GM20000 (cell line): ENCODE data around the gene GPR21.

Experiments used
- DNase-seq: peaks from one replicate; pipeline ENCODE4 v3.0.0; 2012; ENCODE audit warnings: low spot score
- TF ChIP-seq, protein P1 (sequence below): IDR thresholded peaks from 2 replicates; pipeline ENCODE4 v1.5.1; 2012; ENCODE audit warnings: mild to moderate bottlenecking, control low read depth; ENCODE audit errors: extremely low read depth, missing control alignments

Gene GPR21

DNA sequence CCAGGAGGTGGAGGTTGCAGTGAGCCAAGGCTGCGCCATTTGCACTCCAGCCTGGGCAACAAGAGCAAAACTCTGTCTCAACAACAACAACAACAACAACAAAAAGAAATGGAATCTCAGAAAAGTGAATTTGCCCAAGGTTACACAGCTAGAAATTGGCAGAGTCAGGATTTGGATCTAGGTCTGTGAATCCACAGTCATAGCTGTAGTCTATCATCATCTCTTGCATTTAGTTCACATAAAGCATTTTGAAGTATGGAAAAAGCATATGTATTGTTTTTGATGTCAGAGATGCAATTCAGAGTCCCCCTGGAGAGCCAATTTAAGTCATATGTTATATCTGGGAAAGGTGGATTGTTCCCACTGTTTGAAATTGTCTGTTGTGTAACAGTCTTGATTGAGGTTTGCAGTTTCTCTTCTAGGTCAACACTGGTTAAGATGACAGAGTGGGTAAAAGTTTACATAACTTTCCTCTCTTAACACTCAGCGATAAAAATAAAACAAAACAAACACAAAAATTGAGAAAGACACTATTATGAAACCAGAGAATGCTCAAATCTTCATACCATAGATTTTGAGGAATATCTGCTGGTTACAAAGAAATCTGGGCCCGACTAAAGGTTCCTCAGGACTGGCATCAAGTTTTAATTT is 21.5 kb upstream of the GPR21 start:
- DNase-seq = no peak
- TF ChIP-seq, protein P1, sequence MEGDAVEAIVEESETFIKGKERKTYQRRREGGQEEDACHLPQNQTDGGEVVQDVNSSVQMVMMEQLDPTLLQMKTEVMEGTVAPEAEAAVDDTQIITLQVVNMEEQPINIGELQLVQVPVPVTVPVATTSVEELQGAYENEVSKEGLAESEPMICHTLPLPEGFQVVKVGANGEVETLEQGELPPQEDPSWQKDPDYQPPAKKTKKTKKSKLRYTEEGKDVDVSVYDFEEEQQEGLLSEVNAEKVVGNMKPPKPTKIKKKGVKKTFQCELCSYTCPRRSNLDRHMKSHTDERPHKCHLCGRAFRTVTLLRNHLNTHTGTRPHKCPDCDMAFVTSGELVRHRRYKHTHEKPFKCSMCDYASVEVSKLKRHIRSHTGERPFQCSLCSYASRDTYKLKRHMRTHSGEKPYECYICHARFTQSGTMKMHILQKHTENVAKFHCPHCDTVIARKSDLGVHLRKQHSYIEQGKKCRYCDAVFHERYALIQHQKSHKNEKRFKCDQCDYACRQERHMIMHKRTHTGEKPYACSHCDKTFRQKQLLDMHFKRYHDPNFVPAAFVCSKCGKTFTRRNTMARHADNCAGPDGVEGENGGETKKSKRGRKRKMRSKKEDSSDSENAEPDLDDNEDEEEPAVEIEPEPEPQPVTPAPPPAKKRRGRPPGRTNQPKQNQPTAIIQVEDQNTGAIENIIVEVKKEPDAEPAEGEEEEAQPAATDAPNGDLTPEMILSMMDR = no peak

DNA sequence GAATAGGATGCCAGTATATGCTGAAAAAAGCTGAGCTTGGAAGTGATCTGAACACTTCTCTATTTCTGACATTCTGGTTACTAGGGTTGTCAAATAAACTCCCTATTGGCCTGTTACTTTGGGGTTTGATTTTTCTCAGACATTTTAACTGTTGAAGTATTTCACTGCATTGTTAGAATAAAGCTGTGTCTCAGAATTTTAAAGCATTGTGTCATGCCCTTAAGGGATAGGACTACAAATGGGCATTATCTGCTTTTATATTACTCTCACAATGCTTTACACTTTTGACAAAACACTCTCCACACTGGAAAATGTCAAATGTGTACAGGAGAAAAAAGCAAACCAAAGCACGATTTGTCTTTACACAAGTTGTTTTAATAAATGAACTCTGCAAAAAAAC is 16.8 kb upstream of the GPR21 start:
- TF ChIP-seq, protein P1 = no peak
- no peak for DNase-seq

DNA sequence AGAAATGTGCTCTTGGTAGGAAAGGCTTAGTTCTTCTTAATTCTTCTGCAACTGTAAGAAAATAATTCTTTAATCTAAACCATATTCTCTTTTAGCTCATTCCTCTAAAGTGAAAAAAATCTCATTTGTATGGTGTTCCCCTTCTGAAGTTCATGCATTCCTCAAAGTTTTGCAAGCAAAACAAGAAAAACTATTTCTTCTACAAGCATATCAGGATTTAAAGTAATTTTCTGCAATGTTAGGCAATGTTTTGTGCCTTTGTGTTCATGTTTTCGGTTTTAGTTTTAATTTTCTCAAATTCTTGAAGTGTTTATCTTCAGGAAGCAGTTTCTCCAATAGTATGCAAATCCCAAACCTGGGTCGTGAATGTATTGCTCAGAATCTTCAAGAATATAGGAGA is 12.7 kb upstream of the GPR21 start:
- TF ChIP-seq, protein P1 = no peak
- no peak for DNase-seq

DNA sequence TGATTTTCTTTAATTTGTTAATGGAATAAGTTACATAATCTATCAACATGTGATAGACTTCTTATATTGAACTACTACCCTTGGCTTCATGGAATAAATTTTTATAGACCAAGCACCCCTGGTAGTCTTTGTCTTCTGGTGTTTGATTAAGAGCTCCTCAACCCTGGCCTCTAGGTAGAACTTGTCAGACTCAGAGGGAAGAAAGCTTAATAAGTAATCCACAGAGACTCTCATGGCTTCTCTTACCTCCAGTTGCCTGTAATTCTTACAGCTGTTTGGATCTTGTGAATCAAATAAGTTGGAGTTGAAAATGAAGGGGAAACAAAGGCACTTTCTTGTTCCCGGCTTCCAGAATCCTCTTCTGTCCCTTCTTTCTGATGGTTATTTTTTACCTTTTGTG is 7.0 kb upstream of the GPR21 start:
- TF ChIP-seq, protein P1 = no peak
- DNase-seq = no peak

DNA sequence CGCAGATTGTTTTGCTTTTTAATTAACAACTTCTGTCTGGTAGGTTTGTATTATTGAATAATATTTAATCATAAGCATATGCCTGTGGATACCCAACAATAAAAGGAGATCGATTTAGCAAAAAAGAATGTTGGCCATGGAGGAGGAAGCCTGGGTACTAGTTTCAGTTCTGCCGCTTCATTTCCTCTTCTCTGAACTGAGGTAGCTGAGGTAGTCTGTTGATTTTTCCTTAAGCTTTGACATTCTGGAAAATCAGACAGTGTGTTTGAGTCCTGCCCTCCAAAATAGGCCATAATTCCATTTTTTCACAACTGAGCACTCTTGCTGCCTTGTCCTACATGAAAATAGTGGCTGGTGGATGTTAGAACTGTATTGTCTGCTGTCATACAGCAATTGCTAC is 6.0 kb upstream of the GPR21 start:
- no peak for DNase-seq
- TF ChIP-seq, protein P1 = no peak

DNA sequence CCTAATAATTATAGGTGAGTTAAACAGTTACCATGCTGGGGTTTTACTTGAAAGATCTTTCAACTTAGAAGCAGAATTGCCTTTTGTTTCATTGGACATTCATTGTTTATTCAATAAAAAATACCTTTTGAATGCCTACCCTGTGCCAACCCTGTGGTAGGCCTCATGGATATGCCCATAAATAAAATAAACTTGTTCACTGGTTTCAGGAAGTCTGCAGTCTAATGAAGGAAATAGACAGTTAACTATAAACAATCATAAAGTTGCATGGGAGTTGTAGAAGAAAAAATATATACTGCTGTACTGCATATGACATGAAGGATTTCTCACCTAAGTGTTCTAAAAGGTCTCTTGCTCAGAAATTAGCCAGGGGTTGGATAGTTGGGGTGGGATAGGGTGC is 5.3 kb upstream of the GPR21 start:
- no peak for DNase-seq
- TF ChIP-seq, protein P1 = no peak

DNA sequence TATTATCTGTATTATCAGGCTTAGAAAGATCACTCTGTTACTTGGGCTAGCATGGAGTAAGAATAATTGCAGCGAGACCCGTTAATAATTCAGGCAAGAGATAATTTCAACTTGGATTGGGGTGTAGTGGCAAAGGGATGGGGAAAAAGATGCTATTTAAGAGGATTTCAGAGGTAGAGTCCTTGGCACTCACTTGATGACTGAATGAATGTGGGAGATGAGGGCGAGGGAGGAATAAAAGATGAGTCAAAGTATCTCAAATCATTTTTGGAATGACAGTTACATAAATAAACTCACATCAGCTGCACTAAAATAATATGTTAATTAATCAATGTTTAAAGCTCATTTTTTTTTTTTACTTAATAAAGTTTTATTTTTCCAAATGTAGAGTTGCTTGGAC is 4.5 kb upstream of the GPR21 start:
- TF ChIP-seq, protein P1 = no peak
- no peak for DNase-seq
